Measurements from ENCODE around the gene KCND3. TPM values are rescaled to one million over a fixed set of nuclear protein-coding genes. Genes with fewer than 3 reads are reported as not detected.

The KCND3 gene
- polyA plus RNA-seq, 4 donors: 1.3 to 1.6 (median 1.4) TPM

DNA sequence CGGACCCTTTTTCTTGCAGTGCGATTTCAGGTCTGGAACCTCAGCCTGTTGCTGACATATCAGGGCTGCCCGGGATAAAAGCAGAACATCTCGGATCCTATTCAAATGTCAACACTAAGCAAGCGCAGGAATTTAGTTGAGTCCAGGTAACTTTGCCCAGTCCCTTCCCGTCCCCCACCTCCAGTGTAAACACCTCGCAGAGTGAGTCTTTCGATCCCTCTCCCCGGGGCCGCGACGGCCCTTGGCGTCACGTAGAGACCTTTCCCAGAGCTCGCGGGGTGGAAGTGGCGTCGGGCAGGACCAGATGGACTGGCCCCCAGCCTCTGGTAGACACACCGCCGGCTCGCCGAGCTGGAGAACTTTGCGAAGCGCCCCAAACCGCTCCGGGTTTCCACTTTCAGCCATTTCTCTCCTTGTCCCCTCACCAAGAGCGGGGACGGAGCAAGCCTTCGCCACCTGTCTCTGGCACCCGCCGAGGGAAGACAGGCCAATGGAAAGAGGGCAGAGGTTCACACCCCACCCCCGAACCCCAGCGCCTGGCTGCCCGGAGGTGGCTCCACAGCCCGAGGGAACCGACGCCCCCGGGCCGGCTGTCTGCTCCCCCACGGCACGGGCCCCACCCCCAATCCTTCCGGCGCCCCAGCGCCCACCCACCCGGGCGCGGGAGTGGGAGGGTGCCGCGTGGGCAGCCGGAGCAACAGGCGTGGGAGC lies 570 bp downstream of the KCND3 start:
- DNase-seq (ENCODE audit: low read depth in 4 of 4, low spot score in 2 of 4): no peak

DNA sequence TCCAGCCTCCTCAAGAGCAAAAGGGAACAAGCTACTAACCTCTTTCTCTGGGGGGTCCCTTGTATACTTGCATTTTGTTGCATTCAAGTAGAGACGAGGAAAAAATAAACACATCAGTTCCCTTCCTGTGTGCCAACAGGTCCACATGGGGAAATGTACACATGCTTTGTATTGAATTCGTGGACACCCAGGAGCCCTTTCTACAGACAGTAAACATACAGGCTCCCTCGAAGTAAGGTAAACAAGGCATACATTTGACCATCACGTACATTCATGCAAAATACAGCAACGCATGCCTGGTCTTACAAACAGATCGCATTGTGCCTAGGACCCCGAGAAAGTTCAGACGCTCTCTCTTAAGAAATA lies 1.1 kb downstream of the KCND3 start:
- DNase-seq (ENCODE audit: low read depth in 4 of 4, low spot score in 2 of 4): no peak

DNA sequence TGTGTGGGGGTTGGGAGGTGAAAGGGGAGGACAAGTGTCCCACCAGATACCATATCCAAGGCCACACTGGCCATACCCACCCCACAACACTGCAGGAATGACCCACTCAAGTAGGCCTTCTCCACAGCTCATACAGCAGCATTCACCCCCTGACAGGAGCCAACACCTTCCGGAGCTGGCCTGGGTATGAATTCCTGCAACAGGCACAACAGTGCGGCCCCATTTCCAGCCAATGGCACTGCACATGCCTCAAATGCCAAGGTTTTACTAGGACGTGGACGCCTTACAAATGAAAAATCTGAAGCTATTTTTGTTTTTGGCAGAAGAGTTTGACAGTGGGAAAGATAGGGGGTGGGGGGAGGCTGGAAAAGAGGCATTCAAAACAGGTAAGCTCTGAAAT lies 2.0 kb downstream of the KCND3 start:
- DNase-seq (ENCODE audit: low read depth in 4 of 4, low spot score in 2 of 4): no peak

DNA sequence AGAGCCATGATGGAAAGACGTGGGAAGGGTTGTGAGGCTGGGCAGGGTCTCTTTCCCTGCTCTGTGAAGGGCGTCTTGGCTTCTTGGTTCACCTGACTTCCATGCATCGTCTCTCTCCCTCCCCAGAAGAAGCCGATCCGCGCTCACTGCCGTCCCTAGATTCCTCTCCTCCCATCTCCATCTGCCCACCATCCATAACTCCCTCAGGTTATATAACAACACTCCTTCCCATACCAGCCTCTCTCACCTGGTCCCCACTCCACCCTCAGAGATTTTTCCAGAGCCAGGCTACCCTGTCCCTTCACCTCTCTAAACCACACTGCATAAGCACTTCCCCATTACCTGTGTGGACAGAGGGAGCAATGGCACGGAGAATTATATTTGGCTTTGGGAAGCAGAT lies 6.0 kb downstream of the KCND3 start:
- no peak for DNase-seq (ENCODE audit: low read depth in 4 of 4, low spot score in 2 of 4)

DNA sequence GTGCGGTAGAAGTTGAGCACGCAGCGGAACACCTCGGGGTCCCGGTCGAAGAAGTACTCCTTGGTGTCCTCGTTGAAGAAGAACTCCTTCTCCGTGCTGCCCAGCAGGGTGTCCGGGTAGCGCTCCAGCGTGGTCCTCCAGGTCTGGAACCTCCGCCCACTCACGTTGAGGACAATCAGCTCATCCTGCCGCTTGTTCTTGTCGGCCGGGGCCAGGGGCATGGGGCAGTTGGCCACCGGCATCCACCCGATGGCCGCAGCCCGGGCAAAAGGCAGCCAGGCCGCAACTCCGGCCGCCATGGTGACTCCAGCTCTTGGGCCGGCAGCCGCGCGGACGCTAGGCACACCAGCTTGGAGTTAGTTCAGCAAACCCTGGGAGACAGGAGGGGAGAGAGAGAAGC lies 7.0 kb downstream of the KCND3 start:
- no peak for DNase-seq (ENCODE audit: low read depth in 4 of 4, low spot score in 2 of 4)

DNA sequence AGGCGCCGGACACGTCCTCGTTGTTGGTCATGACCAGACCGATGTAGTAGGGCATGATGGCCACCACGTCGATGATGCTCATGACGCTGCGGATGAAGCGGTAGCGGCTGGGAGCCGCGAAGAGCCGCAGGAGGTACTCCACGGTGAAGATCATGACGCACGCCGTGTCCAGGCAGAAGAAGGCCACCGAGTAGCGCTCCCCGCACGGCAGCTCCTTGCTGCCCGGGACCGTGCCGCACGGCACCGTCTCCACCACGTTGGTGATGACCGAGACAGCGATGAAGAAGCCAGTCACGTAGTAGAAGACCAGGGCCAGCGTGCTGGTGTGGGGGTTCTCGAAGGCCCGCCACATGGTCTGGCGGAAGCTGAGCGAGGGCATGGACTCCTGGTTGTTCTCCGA lies 7.6 kb downstream of the KCND3 start:
- DNase-seq (ENCODE audit: low read depth in 4 of 4, low spot score in 2 of 4): no peak

DNA sequence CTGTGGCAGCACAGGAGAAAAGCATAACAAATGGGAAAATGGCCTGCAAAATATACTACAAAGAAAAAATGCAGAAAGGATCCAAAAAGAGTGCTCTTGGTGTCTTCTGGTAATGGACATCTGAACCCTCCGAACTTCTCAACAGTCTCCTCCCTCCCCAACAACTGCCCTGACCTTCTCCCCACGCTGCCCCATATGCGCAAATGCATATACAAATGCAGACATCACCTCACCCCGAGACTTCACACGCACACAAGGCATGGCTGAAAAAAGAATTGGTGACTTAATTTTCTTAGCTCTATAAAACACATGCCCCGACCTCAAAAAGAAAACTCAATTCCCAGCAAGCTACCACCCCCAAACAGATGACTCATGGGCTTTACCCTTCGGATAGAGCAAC lies 8.4 kb downstream of the KCND3 start:
- DNase-seq (ENCODE audit: low read depth in 4 of 4, low spot score in 2 of 4): no peak

DNA sequence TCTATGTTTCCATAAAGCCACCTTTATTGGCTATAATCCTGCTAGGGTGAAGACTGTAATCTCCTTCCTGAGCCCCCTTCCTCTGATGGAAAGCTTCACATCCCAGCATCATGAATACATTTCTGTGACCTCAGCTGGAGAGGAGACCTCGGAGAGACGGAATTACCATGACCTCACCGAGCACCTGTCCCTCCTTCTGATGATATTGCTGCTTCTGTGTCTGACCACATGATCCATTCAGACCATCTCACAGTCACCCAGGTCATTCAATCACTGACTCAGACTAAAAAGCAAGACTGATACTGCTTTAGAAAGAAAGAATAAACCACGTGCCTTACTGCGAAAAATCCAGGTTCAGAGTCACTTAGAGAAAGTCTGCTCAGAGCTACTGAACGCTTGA lies 8.8 kb downstream of the KCND3 start:
- DNase-seq (ENCODE audit: low read depth in 4 of 4, low spot score in 2 of 4): no peak

DNA sequence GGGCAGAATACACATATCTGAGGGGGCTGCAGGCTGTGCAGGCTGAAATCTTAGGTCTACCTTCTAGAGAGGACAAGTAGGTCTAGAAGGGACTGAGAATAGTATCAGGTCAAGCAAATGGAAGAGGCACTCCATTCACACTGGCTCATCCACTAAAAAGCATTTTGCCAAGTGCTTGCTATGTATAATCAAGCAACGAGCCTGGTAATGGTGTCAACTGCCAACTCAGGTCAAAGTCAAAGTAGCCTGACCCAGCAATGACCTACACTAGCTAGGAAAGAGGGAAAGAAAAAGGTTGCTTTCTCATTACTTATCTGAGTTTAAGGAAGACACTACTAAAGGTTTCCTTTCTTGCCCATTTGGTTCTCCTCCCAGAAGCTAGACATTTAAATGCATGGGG lies 10.8 kb downstream of the KCND3 start:
- no peak for DNase-seq (ENCODE audit: low read depth in 4 of 4, low spot score in 2 of 4)

DNA sequence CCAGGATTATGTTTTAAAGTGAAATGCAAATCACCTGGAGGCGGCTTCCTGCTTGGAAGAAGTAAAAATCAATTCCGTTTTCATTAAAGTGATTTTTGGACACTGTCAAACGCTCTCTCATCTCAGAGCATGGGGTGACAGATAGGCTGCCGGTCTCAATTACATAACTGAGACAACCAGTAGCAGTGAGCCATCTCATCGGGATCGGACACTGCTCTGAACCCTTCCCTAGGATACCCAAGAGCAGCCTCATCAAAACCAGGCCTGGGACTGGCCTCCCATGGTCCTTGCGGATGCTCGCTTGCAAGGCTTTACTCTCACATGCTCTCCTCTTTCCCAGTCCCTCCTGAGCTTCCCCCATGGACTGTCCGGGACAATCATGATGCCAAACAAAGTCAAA lies 12.1 kb downstream of the KCND3 start:
- no peak for DNase-seq (ENCODE audit: low read depth in 4 of 4, low spot score in 2 of 4)

DNA sequence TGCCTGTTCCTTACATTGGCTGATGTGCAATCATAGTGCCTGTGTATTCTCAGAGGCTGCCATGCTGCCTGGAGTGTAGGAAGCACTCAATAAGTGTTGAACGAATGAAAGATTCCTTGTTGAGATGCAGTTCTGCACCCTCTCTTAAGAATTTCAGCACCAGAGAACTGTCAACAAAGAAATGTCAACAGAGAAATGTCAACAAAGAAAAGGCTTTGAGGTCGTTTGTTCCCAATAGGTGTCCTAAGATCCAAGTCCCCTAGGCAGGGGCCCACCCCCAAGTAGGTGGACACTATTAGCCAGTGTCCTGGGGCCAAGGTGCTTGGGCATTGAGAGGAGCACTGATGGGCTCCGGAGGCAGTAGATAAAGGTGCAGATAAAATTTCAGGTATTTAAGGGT lies 12.6 kb downstream of the KCND3 start:
- no peak for DNase-seq (ENCODE audit: low read depth in 4 of 4, low spot score in 2 of 4)

DNA sequence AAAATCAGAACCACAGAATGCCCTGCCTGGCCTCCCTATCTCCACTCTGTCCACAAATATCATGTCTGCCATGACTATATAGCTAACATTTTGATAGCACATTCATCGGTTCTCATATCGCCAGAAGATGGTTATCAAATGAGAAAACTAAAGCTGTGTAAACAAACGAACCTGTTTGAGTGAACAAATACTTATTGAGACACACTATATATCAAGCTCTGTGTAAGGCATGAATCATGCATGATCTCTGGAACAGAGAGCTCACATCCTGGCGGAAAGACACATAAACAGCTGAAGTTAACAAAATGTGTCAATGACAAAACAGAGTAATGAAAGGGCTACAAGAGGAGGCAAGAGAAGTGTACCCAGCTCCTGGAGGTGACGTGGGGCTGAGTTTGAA lies 13.1 kb downstream of the KCND3 start:
- DNase-seq (ENCODE audit: low read depth in 4 of 4, low spot score in 2 of 4): no peak

DNA sequence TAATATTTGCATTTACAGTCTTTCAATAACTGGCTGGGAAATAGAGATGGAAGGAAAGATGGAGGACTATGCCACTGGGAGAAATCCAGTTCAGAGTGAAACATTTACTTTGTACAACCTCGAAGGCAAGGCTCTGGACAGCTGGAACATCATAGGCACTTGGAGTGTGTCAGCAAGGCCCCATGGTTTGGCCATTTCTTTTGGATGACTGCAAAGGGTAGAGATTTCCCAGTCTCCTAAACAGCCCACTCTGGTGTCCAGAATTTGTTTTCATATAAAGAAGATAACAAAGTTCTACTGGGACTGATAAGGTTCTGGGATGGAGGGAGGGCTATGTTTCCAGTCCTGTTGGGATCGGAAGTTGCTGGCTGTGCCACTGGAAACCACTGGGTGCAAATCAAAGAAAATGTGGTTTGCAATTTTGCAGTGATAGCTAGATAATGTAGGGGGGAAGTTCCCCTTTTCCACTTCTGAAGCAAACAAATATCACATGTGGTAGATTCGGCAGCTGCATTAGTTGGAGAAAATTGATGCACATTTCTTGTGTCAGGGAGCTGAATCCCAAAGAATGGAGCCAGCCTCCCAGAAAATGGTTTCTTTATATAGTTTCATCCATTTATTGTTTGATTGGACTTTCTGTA lies 16.2 kb downstream of the KCND3 start:
- no peak for DNase-seq (ENCODE audit: low read depth in 4 of 4, low spot score in 2 of 4)

DNA sequence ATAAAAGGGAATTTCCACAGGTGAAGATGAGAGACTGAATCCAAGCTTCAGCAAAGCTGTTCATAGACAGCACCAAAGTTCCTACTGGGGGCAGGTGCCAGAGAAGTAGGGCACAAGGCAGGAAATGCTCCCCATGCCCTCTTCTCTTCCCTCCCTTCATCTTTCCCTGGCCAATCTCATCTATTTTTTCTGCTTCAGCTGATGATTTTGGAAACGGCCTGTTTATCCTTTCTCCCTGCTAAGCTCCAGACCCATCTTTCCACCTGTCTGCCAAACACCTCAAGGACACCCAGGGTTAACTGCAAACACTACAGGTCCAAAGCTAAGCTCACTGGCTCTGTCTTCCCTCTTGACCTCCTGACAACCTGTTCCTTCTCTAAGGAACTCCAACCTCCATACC lies 18.1 kb downstream of the KCND3 start:
- no peak for DNase-seq (ENCODE audit: low read depth in 4 of 4, low spot score in 2 of 4)

DNA sequence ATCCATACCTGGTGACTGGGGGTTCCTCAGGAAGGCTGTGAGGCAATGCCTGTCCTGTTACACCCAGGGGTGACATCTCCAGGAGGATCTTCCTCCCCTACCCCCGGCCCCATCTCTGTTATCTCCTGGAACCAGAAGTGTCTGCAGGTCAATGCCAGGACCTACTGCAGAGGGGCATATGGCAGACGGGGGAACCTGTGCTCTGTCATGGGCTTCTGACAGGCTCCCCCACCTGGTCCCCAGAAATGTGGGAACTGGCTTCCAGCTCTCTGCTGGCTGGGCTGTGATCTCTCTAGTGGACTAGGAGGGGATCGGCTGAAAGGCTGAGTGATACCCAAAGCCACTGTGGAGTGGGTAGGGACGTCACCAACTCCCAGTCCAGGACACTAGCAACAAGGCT lies 21.0 kb downstream of the KCND3 start:
- no peak for DNase-seq (ENCODE audit: low read depth in 4 of 4, low spot score in 2 of 4)

DNA sequence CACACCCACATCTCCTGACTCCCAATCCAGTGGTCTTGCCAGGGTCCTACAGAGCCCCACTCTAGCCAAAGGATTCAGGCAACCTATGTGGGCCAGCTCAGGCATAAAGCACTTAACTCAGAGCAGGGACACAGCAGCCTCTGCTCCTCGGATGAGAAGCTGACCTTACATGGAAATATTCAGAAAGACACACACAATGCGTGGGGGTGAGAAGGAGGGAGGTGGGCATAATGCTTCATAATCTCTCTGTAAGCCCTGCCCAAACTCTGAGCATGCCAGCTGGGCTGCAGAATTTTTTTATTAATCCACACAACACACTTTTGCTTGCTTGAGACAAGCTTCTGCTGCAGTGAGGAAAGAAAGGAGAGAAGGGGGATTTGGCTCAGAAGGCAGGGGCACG lies 21.6 kb downstream of the KCND3 start:
- no peak for DNase-seq (ENCODE audit: low read depth in 4 of 4, low spot score in 2 of 4)

DNA sequence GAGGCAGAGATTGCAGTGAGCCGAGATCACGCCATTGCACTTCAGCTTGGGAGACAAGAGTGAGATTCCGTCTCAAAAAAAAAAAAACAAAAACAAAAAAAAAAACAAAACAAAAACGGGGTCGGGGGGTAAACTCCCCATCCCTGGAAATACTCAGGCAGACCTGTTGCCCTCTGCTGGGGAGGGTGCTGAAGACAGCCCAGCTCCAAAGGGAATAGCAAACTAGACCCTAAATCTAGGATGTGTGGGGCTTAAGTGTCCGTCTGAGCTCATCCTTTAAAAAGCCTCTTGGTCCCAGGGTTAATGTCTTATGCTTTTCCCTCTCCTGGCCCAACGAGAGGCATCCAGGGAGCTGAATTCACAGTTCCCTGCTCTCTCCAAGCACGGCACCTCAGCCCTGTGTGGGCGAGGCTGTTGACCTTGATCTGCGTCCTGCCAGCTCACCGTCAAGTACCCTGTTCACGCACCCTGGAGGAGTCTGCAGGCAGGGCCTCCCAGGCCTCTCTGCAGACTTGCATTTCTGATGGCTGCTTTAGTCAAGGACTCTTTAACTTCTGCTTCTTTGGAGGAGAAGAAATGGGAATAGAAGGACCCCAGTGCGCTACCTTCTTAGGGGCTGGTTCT lies 22.3 kb downstream of the KCND3 start:
- no peak for DNase-seq (ENCODE audit: low read depth in 4 of 4, low spot score in 2 of 4)

DNA sequence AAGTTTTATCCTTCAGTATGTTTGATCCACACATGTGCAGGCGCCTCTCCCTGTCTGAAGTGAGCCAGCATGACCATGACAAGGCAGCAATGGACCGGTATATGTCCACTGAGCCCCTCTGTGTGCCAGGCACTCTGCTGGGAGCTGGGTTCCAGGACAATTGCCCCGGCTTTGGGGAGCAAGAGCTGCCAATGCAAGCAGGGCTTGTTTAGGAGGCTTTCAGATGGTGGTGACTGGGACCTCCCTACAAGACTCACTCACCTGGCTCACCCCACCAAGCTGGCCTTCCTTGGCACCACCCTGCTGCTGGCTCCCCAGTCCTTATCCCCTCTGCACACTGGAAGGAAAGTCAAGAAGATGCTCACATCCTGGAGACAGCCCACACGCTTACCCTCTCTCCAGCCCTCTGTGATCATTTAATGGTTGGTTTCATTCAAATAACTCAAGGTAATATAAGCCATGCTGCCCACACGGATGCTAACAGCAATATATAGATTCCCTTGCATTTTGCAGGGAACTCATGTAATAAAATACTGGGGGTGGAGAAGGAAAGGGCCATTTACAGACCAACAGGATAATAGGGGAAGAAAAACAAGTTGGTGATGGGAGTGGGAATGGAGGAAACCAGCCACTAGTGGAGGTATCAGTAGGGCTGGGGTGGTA lies 23.6 kb downstream of the KCND3 start:
- DNase-seq (ENCODE audit: low read depth in 4 of 4, low spot score in 2 of 4): peak in 3 of 4 donors; percentile 36 to 54 (median 52)

DNA sequence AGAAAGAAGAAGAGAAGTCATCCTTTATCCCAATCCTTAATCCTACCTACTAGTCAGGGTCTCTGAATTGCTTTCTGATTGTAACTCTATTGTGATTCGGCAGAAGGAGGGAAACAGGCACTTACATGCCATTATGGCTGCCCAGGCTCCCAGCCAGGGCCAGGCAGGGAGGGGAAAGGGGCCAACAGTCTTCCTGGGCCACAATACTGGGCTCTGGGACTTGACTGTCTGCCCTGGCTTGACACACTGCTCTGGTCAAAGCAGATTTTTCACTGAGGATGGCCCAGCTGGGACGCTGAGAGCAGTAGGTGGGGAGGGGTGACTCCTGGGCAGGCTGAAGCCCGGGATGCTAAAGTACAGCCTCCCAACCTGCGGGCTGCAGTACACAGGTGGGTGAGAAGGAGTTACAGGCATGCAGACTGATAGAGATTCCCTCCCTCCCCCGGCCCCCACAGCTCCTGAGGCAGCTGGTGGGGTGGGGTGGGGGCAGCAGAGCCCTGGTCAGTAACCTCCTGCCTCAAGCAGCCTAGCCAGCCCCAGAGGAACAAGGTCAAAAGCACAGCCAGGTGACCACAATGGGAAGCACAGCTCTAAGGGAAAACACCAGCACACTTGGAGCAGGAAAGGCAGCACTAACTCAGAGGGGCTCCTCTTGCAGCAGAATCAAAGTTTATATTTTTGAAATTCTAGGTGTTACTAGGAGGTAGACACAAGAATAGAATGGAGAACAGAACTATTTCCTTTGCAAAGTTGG lies 25.3 kb downstream of the KCND3 start:
- DNase-seq (ENCODE audit: low read depth in 4 of 4, low spot score in 2 of 4): no peak

DNA sequence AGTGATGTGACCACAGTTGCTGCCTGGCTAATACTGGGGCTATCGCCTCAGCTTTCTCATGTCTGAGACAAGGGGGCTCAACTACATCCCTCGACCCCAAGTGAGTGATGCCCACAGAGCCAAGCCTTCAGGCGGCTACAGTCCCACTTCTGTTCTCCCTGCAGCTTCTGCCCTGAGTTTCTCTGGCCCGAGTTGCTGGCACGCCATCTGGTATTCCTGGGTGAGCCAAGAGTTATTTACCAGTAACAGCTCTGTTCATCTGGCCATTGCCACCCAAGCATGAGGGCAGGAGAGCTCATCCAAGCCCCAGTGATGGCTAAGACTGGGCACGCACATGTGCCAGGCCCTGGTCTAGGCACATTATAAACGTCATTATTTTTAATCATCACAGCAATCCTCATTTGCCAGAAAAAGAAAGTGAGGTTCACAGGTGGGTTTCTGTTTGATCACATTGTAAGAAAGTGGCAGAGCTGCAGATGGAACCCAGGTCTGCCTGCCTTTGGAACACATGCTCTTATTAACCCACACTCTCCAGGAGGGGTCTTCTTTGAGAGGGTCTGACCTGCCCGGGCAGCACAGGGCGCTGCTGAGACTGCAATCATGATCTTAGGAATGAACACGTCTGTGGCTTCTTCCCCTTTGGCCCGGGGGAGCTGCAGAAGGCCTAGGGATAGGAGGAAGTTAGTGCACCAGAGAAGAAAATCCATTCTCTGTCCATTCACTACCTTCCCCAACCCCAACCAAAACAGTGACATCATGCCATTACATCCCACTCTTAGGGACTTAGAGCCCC lies 27.5 kb downstream of the KCND3 start:
- DNase-seq (ENCODE audit: low read depth in 4 of 4, low spot score in 2 of 4): no peak
